Measurements from ENCODE around the gene OR51V1.
"Not testable (repeated sequence)": the region's sequence is repeated elsewhere in the genome, so short reads cannot be mapped to it uniquely, and the experiment has no call there.

Gene OR51V1

GRCh38 chr11:5229796-5230195, 29.3 kb upstream of the OR51V1 start:
- DNase-seq, result no peak

GRCh38 chr11:5229356-5229755, 28.9 kb upstream of the OR51V1 start:
- no peak for DNase-seq

- DNase-seq, result no peak
Measured at GRCh38 chr11:5228124-5228523, 27.6 kb upstream of the OR51V1 start.

GRCh38 chr11:5227681-5228080, 27.2 kb upstream of the OR51V1 start:
- DNase-seq, result no peak

GRCh38 chr11:5226732-5227310, 26.3 kb upstream of the OR51V1 start, which contains the start of gene HBB:
Gene HBB (minus strand): TSS chr11:5227071. CDS start chr11:5227021, 50 bp downstream.
- no peak for DNase-seq

- DNase-seq, result no peak
Measured at GRCh38 chr11:5225480-5225871, 25.0 kb upstream of the OR51V1 start.

GRCh38 chr11:5224538-5225479, 24.3 kb upstream of the OR51V1 start:
- DNase-seq, result no peak

- no peak for DNase-seq
Measured at GRCh38 chr11:5223686-5224085, 23.2 kb upstream of the OR51V1 start.

GRCh38 chr11:5223146-5223545, 22.7 kb upstream of the OR51V1 start:
- DNase-seq, result no peak

GRCh38 chr11:5210376-5210885, 9.9 kb upstream of the OR51V1 start:
- no peak for DNase-seq

- DNase-seq, result peak; percentile 46
Measured at GRCh38 chr11:5204787-5205186, 4.3 kb upstream of the OR51V1 start.

- DNase-seq, result no peak
Measured at GRCh38 chr11:5203366-5203765, 2.9 kb upstream of the OR51V1 start.

GRCh38 chr11:5198285-5198684, 2.2 kb downstream of the OR51V1 start:
- DNase-seq, result no peak

- peak; percentile 2 for DNase-seq
Measured at GRCh38 chr11:5197536-5197935, 2.9 kb downstream of the OR51V1 start.

- DNase-seq, result no peak
Measured at GRCh38 chr11:5196731-5197130, 3.8 kb downstream of the OR51V1 start.

- no peak for DNase-seq
Measured at GRCh38 chr11:5196067-5196466, 4.4 kb downstream of the OR51V1 start.

- DNase-seq, result no peak
Measured at GRCh38 chr11:5192738-5193137, 7.7 kb downstream of the OR51V1 start.

GRCh38 chr11:5188201-5188600, 12.3 kb downstream of the OR51V1 start:
- DNase-seq, result no peak

- DNase-seq, result no peak
Measured at GRCh38 chr11:5178046-5178837, 22.2 kb downstream of the OR51V1 start.

- DNase-seq, result no peak
Measured at GRCh38 chr11:5174934-5175333, 25.5 kb downstream of the OR51V1 start.

- no peak for DNase-seq
Measured at GRCh38 chr11:5171856-5172255, 28.6 kb downstream of the OR51V1 start.

- DNase-seq, result not testable (repeated sequence)
Measured at GRCh38 chr11:5165898-5166297, 34.6 kb downstream of the OR51V1 start.

GRCh38 chr11:5164807-5165206, 35.7 kb downstream of the OR51V1 start:
- not testable (repeated sequence) for DNase-seq

All from amniotic stem cell (primary cell).